CD14-positive monocyte (primary cell): ENCODE data around the gene FAM131A. TPM values are rescaled to one million over a fixed set of nuclear protein-coding genes. Genes with fewer than 3 reads are reported as not detected.

Experiments
- DNase-seq, 3 donors: peaks; one replicate each; pipeline ENCODE4 v3.0.0-alpha.2; 2011 to 2022
- H2AFZ ChIP-seq: 2 replicates; pipeline ENCODE4 v1.6.0; 2012; ENCODE audit warnings: mild to moderate bottlenecking, low read depth, low read length, inconsistent platforms; ENCODE audit not compliant: insufficient read depth, poor library complexity, severe bottlenecking
- H3K27ac ChIP-seq, 2 donors: 1 replicate in 1 of 2; 2 replicates in 1 of 2; pipeline ENCODE4 v1.5.1; 2012 to 2013; ENCODE audit warnings: low read length in 2 of 2, control low read depth in 1 of 2, inconsistent platforms in 1 of 2, low read depth in 1 of 2, mild to moderate bottlenecking in 1 of 2
- H3K27me3 ChIP-seq, 2 donors: one replicate each; pipeline versions ENCODE4 v1.6.0 to v1.6.1; 2011 to 2013; ENCODE audit warnings: low read length in 2 of 2; ENCODE audit not compliant: control insufficient read depth in 2 of 2, insufficient read depth in 2 of 2
- H3K36me3 ChIP-seq, 2 donors: replicated peaks in 1 of 2; 1 replicate in 1 of 2; 2 replicates in 1 of 2; pipeline versions ENCODE4 v1.5.1 to v1.6.1; 2012 to 2013; ENCODE audit warnings: low read length in 2 of 2, control low read depth in 1 of 2, inconsistent platforms in 1 of 2, mild to moderate bottlenecking in 1 of 2; ENCODE audit not compliant: insufficient read depth in 2 of 2, control insufficient read depth in 1 of 2
- H3K4me1 ChIP-seq, 2 donors: 1 replicate in 1 of 2; 2 replicates in 1 of 2; pipeline versions ENCODE4 v1.5.1 to v1.6.1; 2012 to 2013; ENCODE audit warnings: low read length in 2 of 2, control low read depth in 1 of 2, inconsistent platforms in 1 of 2, mild to moderate bottlenecking in 1 of 2, moderate library complexity in 1 of 2; ENCODE audit not compliant: insufficient read depth in 2 of 2, control insufficient read depth in 1 of 2
- H3K4me2 ChIP-seq: replicated peaks from 2 replicates; pipeline ENCODE3; 2012; ENCODE audit warnings: low read length, moderate library complexity, mild to moderate bottlenecking; ENCODE audit not compliant: poor library complexity, severe bottlenecking; ENCODE audit errors: extremely low read depth
- H3K4me3 ChIP-seq, 3 experiments: fragments of 200-600 bp in 1 of 3; sonication (generic) in 1 of 3; replicated peaks in 1 of 3; 1 replicate in 2 of 3; 2 replicates in 1 of 3; pipeline ENCODE4 v1.5.1; 2011 to 2013; ENCODE audit warnings: low read length in 3 of 3, mild to moderate bottlenecking in 3 of 3, control low read depth in 2 of 3, low read depth in 2 of 3, inconsistent platforms in 1 of 3, moderate library complexity in 1 of 3
- H3K79me2 ChIP-seq: 2 replicates; pipeline ENCODE4 v1.6.0; 2012; ENCODE audit warnings: mild to moderate bottlenecking, control low read depth, inconsistent platforms, low read length, moderate library complexity; ENCODE audit not compliant: insufficient read depth
- H3K9ac ChIP-seq: 2 replicates; pipeline ENCODE4 v1.6.0; 2017; ENCODE audit warnings: low read length, mild to moderate bottlenecking; ENCODE audit not compliant: insufficient read depth, poor library complexity, severe bottlenecking
- H3K9me3 ChIP-seq, 2 donors: replicated peaks in 1 of 2; 1 replicate in 1 of 2; 2 replicates in 1 of 2; pipeline versions ENCODE4 v1.5.1 to v1.6.1; 2012 to 2013; ENCODE audit warnings: low read length in 2 of 2, control low read depth in 1 of 2; ENCODE audit not compliant: control insufficient read depth in 1 of 2, insufficient read depth in 1 of 2
- H4K20me1 ChIP-seq: 2 replicates; pipeline ENCODE4 v1.6.0; 2012; ENCODE audit warnings: mild to moderate bottlenecking, low read length, control low read depth, moderate library complexity; ENCODE audit not compliant: insufficient read depth
- H3K27ac Mint-ChIP-seq, 7 donors: one replicate each; pipeline ENCODE4 v1.8.0; 2020; ENCODE audit warnings: mild to moderate bottlenecking in 7 of 7, mixed read lengths in 7 of 7, moderate library complexity in 6 of 7, inconsistent platforms in 2 of 7
- H3K27me3 Mint-ChIP-seq, 3 donors: one replicate each; pipeline ENCODE4 v1.8.0; 2021 to 2022; ENCODE audit warnings: low read depth in 3 of 3, mild to moderate bottlenecking in 3 of 3, mixed read lengths in 3 of 3, moderate library complexity in 3 of 3, inconsistent platforms in 1 of 3
- H3K36me3 Mint-ChIP-seq, 2 donors: one replicate each; pipeline ENCODE4 v1.8.0; 2020; ENCODE audit warnings: mixed read lengths in 2 of 2, inconsistent platforms in 1 of 2, mild to moderate bottlenecking in 1 of 2
- H3K4me1 Mint-ChIP-seq: one replicate; pipeline ENCODE4 v1.8.0; 2020; ENCODE audit warnings: mild to moderate bottlenecking, mixed read lengths
- H3K4me3 Mint-ChIP-seq, 2 donors: one replicate each; pipeline ENCODE4 v1.8.0; 2020; ENCODE audit warnings: mild to moderate bottlenecking in 2 of 2, mixed read lengths in 2 of 2, moderate library complexity in 1 of 2
- H3K9me3 Mint-ChIP-seq, 7 donors: one replicate each; pipeline ENCODE4 v1.8.0; 2020 to 2022; ENCODE audit warnings: mixed read lengths in 7 of 7, mild to moderate bottlenecking in 6 of 7, moderate library complexity in 6 of 7, inconsistent platforms in 2 of 7
- WGBS: methylation state at CpG from one replicate; pipeline ENCODE4 v1.1.5; 2013; ENCODE audit warnings: missing lambda C conversion rate; ENCODE audit not compliant: insufficient coverage; 5-methylcytosine and 5-hydroxymethylcytosine counted together
- intact Hi-C, 2 donors: fragments of 100-400 bp; cut with micrococcal nuclease; formaldehyde crosslinking; loops; one replicate each; pipeline versions ENCODE4 v1.15.0 to v1.15.1; 2023
- polyA plus RNA-seq, 3 donors: library from polyadenylated mRNA; depleted of rRNA in 1 of 3; unstranded in 2 of 3; stranded (reverse) in 1 of 3; fragments of 300-500 nt in 2 of 3; fragments of >200 nt in 1 of 3; fragmentation: Illumina TruSeq in 2 of 3; gene quantifications; 1 replicate in 2 of 3; 2 replicates in 1 of 3; pipeline ENCODE4 v1.2.3, GENCODE V29; 2012 to 2021
- TF ChIP-seq, protein P1 (sequence below): fragments of 200-600 bp; IDR thresholded peaks from one replicate; pipeline ENCODE4 v1.8.0; 2022; ENCODE audit warnings: antibody characterized with exemption, mild to moderate bottlenecking

The FAM131A gene
- polyA plus RNA-seq, 3 donors, result 5.8 to 30.6 (median 7.7) TPM

DNA sequence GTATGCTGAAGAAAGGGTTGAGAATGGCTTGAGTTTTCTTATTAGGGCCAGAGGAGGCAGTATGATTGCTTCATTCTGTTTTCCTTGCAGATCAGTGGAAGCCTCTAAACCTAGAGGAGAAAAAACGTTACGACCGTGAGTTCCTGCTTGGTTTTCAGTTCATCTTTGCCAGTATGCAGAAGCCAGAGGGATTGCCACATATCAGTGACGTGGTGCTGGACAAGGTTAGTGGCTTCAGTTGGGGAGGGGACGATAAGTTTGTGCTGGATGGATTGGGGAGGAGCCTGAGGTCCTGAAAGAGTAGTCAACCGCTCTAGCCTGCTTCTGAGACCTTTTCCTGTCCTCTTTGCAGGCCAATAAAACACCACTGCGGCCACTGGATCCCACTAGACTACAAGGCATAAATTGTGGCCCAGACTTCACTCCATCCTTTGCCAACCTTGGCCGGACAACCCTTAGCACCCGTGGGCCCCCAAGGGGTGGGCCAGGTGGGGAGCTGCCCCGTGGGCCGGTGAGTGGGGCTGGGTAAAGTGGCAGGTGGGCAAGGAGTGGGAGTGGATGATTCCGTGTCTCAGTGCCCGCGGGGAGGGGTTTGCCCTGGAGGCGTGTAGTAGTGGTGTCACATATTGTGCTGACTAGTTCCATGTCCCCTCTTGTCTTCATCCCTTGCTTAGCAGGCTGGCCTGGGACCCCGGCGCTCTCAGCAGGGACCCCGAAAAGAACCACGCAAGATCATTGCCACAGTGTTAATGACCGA, 14.5 kb upstream of the FAM131A start:
- H4K20me1 ChIP-seq, result peaks cover 72% of the 10 kb centered on the region
- peaks cover 75 to 78% of the 10 kb centered on the region in 2 donors for H3K36me3 ChIP-seq
- peaks cover 85% of the 10 kb centered on the region for H3K79me2 ChIP-seq
- no peaks in the 10 kb centered on the region for H3K27me3 ChIP-seq
- 63% methylated on average over 17 of the region's 20 CpGs for WGBS
- intact Hi-C loops, result no loop called here
- Mint-ChIP-seq H3K9me3 (peaks cover 0 to 2% (median 0%) of the 10 kb centered on the region in 7 donors), H3K36me3 (peaks cover 80 to 81% of the 10 kb centered on the region in 2 donors), H3K27ac (peak overlapping the region; percentile 92 to 97 (median 94)), H3K4me1 (peaks cover 50% of the 10 kb centered on the region), H3K4me3 (peak overlapping the region; percentile 31 to 67), H3K27me3 (peaks cover 0 to 3% (median 0%) of the 10 kb centered on the region in 3 donors)
- peak; percentile 89 to 93 (median 91) for DNase-seq
- TF ChIP-seq, protein P1, sequence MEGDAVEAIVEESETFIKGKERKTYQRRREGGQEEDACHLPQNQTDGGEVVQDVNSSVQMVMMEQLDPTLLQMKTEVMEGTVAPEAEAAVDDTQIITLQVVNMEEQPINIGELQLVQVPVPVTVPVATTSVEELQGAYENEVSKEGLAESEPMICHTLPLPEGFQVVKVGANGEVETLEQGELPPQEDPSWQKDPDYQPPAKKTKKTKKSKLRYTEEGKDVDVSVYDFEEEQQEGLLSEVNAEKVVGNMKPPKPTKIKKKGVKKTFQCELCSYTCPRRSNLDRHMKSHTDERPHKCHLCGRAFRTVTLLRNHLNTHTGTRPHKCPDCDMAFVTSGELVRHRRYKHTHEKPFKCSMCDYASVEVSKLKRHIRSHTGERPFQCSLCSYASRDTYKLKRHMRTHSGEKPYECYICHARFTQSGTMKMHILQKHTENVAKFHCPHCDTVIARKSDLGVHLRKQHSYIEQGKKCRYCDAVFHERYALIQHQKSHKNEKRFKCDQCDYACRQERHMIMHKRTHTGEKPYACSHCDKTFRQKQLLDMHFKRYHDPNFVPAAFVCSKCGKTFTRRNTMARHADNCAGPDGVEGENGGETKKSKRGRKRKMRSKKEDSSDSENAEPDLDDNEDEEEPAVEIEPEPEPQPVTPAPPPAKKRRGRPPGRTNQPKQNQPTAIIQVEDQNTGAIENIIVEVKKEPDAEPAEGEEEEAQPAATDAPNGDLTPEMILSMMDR, result no peak
- peak overlapping the region; percentile 74 to 89 for H3K27ac ChIP-seq
- H2AFZ ChIP-seq, result no peak overlapping the region
- peaks cover 53 to 56% of the 10 kb centered on the region in 2 donors for H3K4me1 ChIP-seq
- peak overlapping the region; percentile 49 for H3K4me2 ChIP-seq
- H3K9ac ChIP-seq, result no peak overlapping the region
- H3K9me3 ChIP-seq, result no peaks in the 10 kb centered on the region
- peak overlapping the region in 1 of 3 experiments; percentile 28 for H3K4me3 ChIP-seq

DNA sequence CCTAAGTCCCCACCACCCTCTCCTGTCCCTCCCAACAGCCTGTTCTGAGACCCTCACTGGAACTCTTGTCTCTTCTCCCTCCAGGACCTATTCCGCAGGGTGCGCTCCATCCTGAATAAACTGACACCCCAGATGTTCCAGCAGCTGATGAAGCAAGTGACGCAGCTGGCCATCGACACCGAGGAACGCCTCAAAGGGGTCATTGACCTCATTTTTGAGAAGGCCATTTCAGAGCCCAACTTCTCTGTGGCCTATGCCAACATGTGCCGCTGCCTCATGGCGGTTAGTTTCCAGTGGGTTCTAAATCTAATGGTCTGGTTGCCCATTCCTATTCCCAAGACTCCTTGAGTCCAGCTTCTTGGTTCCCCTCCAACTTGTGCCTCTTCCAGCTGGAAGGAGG, 13.7 kb upstream of the FAM131A start:
- H3K27ac ChIP-seq, result peak overlapping the region in 1 of 2 donors; percentile 89
- H3K27me3 ChIP-seq, result no peaks in the 10 kb centered on the region
- intact Hi-C loops, result no loop called here
- H4K20me1 ChIP-seq, result peaks cover 79% of the 10 kb centered on the region
- H3K36me3 Mint-ChIP-seq, result peaks cover 84 to 86% of the 10 kb centered on the region in 2 donors
- DNase-seq, result no peak
- H2AFZ ChIP-seq, result no peak overlapping the region
- peaks cover 0 to 2% (median 0%) of the 10 kb centered on the region in 7 donors for H3K9me3 Mint-ChIP-seq
- no peak overlapping the region for H3K9ac ChIP-seq
- TF ChIP-seq, protein P1, result no peak
- H3K4me3 ChIP-seq, result no peak overlapping the region
- no peak overlapping the region for H3K4me3 Mint-ChIP-seq
- peaks cover 45 to 48% of the 10 kb centered on the region in 2 donors for H3K4me1 ChIP-seq
- peaks cover 0 to 2% (median 2%) of the 10 kb centered on the region in 3 donors for H3K27me3 Mint-ChIP-seq
- no peak overlapping the region for H3K4me2 ChIP-seq
- peaks cover 47% of the 10 kb centered on the region for H3K4me1 Mint-ChIP-seq
- 99% methylated on average over 8 of the region's 8 CpGs for WGBS
- peak overlapping the region; percentile 42 to 97 (median 93) for H3K27ac Mint-ChIP-seq
- peaks cover 81% of the 10 kb centered on the region in 2 donors for H3K36me3 ChIP-seq
- H3K9me3 ChIP-seq, result no peaks in the 10 kb centered on the region
- peaks cover 78% of the 10 kb centered on the region for H3K79me2 ChIP-seq
